OCI-M2 (cell line): ENCODE results near the gene GANAB.
A peak's percentile ranks its signal among the peaks of the same experiment; 100 is the strongest.
"Not testable (repeated sequence)": the region's sequence is repeated elsewhere in the genome, so short reads cannot be mapped to it uniquely, and the experiment has no call there.

ENCODE experiments used
- DNase-seq: peaks from one replicate; lab custom pipeline; 2025; ENCODE audit not compliant: unreplicated experiment; lab: John Stamatoyannopoulos, UW

Gene GANAB

GRCh38 chr11:62667460-62667859 lies 21.0 kb upstream of the GANAB start:
- DNase-seq = no peak

GRCh38 chr11:62666259-62666926 lies 20.0 kb upstream of the GANAB start:
- DNase-seq = no peak

GRCh38 chr11:62665599-62666258 lies 19.3 kb upstream of the GANAB start:
- no peak for DNase-seq

GRCh38 chr11:62665075-62665598 lies 18.7 kb upstream of the GANAB start, which contains the start of the genes C11orf98 and CSKMT:
TSS of gene C11orf98 (minus strand) at chr11:62665210. CDS start at chr11:62665169, 41 bp downstream.
TSS of gene CSKMT (plus strand) at chr11:62665312. CDS start at chr11:62665880, 568 bp downstream.
- peak; percentile 79 for DNase-seq

GRCh38 chr11:62664405-62665074 lies 18.1 kb upstream of the GANAB start:
- DNase-seq = no peak

- no peak for DNase-seq
Observed at GRCh38 chr11:62656796-62657429, 10.5 kb upstream of the GANAB start.

- no peak for DNase-seq
Observed at GRCh38 chr11:62654297-62654696, 7.9 kb upstream of the GANAB start.

GRCh38 chr11:62652161-62653006 lies 6.0 kb upstream of the GANAB start:
- no peak for DNase-seq

GRCh38 chr11:62650283-62650682 lies 3.9 kb upstream of the GANAB start:
- DNase-seq = not testable (repeated sequence)

- DNase-seq = no peak
Observed at GRCh38 chr11:62649486-62649885, 3.1 kb upstream of the GANAB start.

GRCh38 chr11:62648967-62649364 lies 2.6 kb upstream of the GANAB start:
- no peak for DNase-seq

- no peak for DNase-seq
Observed at GRCh38 chr11:62648185-62648966, 2.0 kb upstream of the GANAB start.

GRCh38 chr11:62647609-62648005 lies 1.2 kb upstream of the GANAB start:
- DNase-seq = no peak

GRCh38 chr11:62646825-62647608 lies 604 bp upstream of the GANAB start:
- DNase-seq = no peak

GRCh38 chr11:62645671-62645945 lies 805 bp downstream of the GANAB start:
- DNase-seq = no peak

GRCh38 chr11:62644220-62644619 lies 2.2 kb downstream of the GANAB start:
- no peak for DNase-seq

GRCh38 chr11:62632492-62632891 lies 13.9 kb downstream of the GANAB start:
- no peak for DNase-seq

- DNase-seq = no peak
Observed at GRCh38 chr11:62627713-62628112, 18.7 kb downstream of the GANAB start.

GRCh38 chr11:62622476-62623089 lies 23.8 kb downstream of the GANAB start:
- DNase-seq = no peak
